Measurements from ENCODE around the gene GGT7. TPM values are rescaled to one million over a fixed set of nuclear protein-coding genes. Genes with fewer than 3 reads are reported as not detected.

GGT7 gene
- total RNA-seq, 1 experiment from 2014 or later = 3.9 TPM

- DNase-seq (ENCODE audit: low read depth in 1 of 2, low spot score in 2 of 2) = peak in 1 of 2 experiments; percentile 100
- H3K4me3 ChIP-seq = peak overlapping the region; percentile 80
- H3K36me3 ChIP-seq = no peaks in the 10 kb centered on the region
- no peaks in the 10 kb centered on the region for H3K27me3 ChIP-seq (replicated peaks)
- no peak overlapping the region for H3K27ac ChIP-seq
- H3K9me3 ChIP-seq (replicated peaks) = no peaks in the 10 kb centered on the region
- H3K4me1 ChIP-seq (replicated peaks) = peaks cover 25% of the 10 kb centered on the region
Measured at GRCh38 chr20:34875642-34876405, 3.2 kb upstream of the GGT7 start.

DNA sequence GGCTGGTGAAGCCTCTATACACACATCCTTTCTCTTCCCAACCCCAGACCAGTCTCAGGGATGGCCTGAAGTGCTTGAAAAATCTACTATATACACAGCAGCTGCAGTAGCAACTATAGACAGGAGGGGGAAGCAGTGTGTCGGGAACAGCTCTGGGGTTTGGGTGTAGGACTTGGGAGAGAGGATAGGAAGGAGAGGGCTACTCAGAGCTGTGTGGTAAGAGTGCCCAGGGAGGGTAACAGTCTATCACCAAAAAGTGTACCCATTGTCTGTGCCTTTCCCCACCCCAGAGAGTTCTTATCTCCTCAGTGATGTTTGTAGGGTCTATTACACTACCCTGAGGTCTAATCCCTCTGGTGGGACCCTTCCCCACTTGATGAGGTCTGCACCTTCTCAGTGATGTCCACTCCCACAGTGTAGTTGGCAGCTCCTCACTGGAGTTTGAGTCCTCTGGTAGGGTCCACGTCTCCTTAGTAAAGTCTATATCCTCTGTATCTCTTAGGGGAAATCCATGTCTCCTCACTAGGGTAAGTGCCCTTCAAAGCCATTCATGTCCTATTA lies 1.5 kb upstream of the GGT7 start:
- Histone ChIP-seq H3K36me3 (no peaks in the 10 kb centered on the region), H3K27me3 (replicated peaks) (no peaks in the 10 kb centered on the region)
- peak; percentile 83 for DNase-seq (ENCODE audit: low read depth in 1 of 2, low spot score in 2 of 2)

GRCh38 chr20:34873583-34874093 lies 982 bp upstream of the GGT7 start:
- Histone ChIP-seq H3K4me3 (no peak overlapping the region), H3K27me3 (replicated peaks) (no peaks in the 10 kb centered on the region), H3K27ac (no peak overlapping the region), H3K9me3 (replicated peaks) (no peaks in the 10 kb centered on the region), H3K36me3 (no peaks in the 10 kb centered on the region), H3K4me1 (replicated peaks) (peaks cover 22% of the 10 kb centered on the region)
- no peak for DNase-seq (ENCODE audit: low read depth in 1 of 2, low spot score in 2 of 2)

More for the DNA sequence above, 1.5 kb upstream of the GGT7 start:
- H3K27ac ChIP-seq = no peak overlapping the region
- no peak overlapping the region for H3K4me3 ChIP-seq
- no peaks in the 10 kb centered on the region for H3K9me3 ChIP-seq (replicated peaks)
- H3K4me1 ChIP-seq (replicated peaks) = peaks cover 22% of the 10 kb centered on the region

- Histone ChIP-seq H3K4me3 (peak overlapping the region; percentile 56), H3K27ac (no peak overlapping the region), H3K36me3 (no peaks in the 10 kb centered on the region), H3K4me1 (replicated peaks) (peaks cover 19% of the 10 kb centered on the region), H3K27me3 (replicated peaks) (no peaks in the 10 kb centered on the region), H3K9me3 (replicated peaks) (no peaks in the 10 kb centered on the region)
- DNase-seq (ENCODE audit: low read depth in 1 of 2, low spot score in 2 of 2) = no peak
Measured at GRCh38 chr20:34871966-34872621, 562 bp downstream of the GGT7 start.

- Histone ChIP-seq H3K4me1 (replicated peaks) (peaks cover 17% of the 10 kb centered on the region), H3K27me3 (replicated peaks) (no peaks in the 10 kb centered on the region), H3K9me3 (replicated peaks) (no peaks in the 10 kb centered on the region), H3K27ac (no peak overlapping the region), H3K36me3 (no peaks in the 10 kb centered on the region), H3K4me3 (no peak overlapping the region)
- no peak for DNase-seq (ENCODE audit: low read depth in 1 of 2, low spot score in 2 of 2)
Measured at GRCh38 chr20:34871320-34871926, 1.2 kb downstream of the GGT7 start.

DNA sequence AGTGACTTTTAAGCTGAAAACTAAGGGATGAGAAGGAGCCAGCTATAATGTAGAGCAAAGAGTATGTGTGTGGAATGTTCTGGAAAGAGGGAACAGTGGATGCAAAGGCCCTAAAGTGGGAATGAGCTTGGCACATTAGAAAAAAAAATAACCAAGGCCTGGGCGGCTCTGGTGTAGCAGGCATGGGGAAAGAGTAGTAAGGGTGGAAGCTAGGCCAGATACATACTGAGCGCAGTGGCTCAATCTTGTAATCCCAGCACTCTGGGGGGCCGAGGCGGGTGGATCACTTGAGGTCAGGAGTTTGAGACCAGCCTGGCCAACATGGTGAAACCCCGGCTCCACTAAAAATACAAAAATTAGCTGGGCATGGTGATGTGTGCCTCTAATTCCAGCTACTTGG lies 8.4 kb downstream of the GGT7 start:
- no peak for DNase-seq (ENCODE audit: low read depth in 1 of 2, low spot score in 2 of 2)

GRCh38 chr20:34863421-34863965 lies 9.2 kb downstream of the GGT7 start:
- Histone ChIP-seq H3K4me3 (no peak overlapping the region), H3K36me3 (peaks cover 10% of the 10 kb centered on the region), H3K9me3 (replicated peaks) (no peaks in the 10 kb centered on the region), H3K27ac (no peak overlapping the region), H3K4me1 (replicated peaks) (no peaks in the 10 kb centered on the region), H3K27me3 (replicated peaks) (no peaks in the 10 kb centered on the region)
- no peak for DNase-seq (ENCODE audit: low read depth in 1 of 2, low spot score in 2 of 2)

More for the DNA sequence above, 8.4 kb downstream of the GGT7 start:
- Histone ChIP-seq H3K27ac (no peak overlapping the region), H3K27me3 (replicated peaks) (no peaks in the 10 kb centered on the region), H3K9me3 (replicated peaks) (no peaks in the 10 kb centered on the region), H3K4me3 (no peak overlapping the region), H3K36me3 (peaks cover 10% of the 10 kb centered on the region), H3K4me1 (replicated peaks) (no peaks in the 10 kb centered on the region)

- H3K4me3 ChIP-seq = no peak overlapping the region
- DNase-seq (ENCODE audit: low read depth in 1 of 2, low spot score in 2 of 2) = no peak
- H3K27me3 ChIP-seq (replicated peaks) = no peaks in the 10 kb centered on the region
- H3K36me3 ChIP-seq = peaks cover 15% of the 10 kb centered on the region
- H3K4me1 ChIP-seq (replicated peaks) = no peaks in the 10 kb centered on the region
- no peak overlapping the region for H3K27ac ChIP-seq
- no peaks in the 10 kb centered on the region for H3K9me3 ChIP-seq (replicated peaks)
Measured at GRCh38 chr20:34862724-34863123, 9.9 kb downstream of the GGT7 start.

GRCh38 chr20:34861386-34862084 lies 11.1 kb downstream of the GGT7 start:
- H3K27me3 ChIP-seq (replicated peaks) = no peaks in the 10 kb centered on the region
- H3K4me1 ChIP-seq (replicated peaks) = no peaks in the 10 kb centered on the region
- no peak overlapping the region for H3K27ac ChIP-seq
- H3K4me3 ChIP-seq = no peak overlapping the region
- no peak for DNase-seq (ENCODE audit: low read depth in 1 of 2, low spot score in 2 of 2)
- peaks cover 15% of the 10 kb centered on the region for H3K36me3 ChIP-seq
- no peaks in the 10 kb centered on the region for H3K9me3 ChIP-seq (replicated peaks)

DNA sequence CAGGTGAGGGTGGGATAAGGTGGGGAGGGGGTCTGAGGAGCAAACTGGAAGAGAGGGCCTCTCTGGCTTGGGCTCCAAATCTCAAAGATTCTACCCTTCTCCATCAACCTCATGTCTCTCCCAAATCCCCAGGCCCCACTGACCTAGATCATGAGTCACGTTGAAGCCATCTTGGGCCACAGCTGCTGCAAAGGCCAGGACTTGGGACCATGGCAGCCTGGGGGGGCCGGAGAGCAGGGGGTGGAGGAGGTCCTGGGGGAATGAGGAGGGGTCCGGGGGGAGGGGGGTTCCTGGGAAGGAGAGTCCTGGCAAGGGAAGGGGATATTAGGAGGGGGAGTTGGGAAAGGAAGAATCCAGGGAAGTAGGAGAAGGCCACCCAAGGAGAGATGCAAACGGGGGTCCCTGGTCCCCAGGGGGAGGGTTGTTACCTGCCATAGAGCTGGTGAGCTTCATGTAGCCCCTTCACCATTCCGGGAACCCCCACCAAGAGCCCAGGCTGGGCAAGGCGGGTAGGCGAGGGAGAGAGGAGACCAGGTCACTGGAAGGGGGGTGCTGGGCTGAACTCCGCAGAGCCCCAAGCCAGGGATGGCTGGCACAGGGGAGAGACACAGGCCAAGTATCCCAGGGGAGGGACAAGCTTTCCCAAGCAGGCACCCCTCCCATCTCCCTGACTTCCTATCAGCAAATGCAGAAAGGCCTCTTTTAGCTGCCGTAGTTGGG lies 12.7 kb downstream of the GGT7 start:
- no peak for DNase-seq (ENCODE audit: low read depth in 1 of 2, low spot score in 2 of 2)
- Histone ChIP-seq H3K27me3 (replicated peaks) (no peaks in the 10 kb centered on the region), H3K9me3 (replicated peaks) (no peaks in the 10 kb centered on the region), H3K36me3 (peaks cover 22% of the 10 kb centered on the region), H3K4me1 (replicated peaks) (no peaks in the 10 kb centered on the region), H3K4me3 (no peak overlapping the region), H3K27ac (no peak overlapping the region)

DNA sequence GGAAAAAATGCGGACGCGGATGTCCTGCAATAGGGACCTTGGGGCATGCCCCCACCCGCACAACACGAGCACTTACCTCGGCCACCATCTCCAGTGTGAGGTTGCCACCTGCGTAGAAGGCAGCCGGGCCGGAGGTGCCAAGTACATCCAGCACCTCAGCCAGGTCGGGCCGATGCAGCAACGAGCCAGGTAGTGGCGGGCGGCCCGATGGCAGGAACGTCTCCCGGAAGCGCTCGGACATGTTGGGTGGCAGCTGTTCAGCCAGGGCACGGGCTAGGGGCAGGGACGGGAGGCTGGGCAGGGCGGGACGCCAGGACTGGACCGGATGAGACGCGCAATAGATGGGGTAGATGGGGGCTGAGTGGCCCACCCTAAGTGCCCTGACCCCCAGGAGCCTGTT lies 13.3 kb downstream of the GGT7 start:
- Histone ChIP-seq H3K4me1 (replicated peaks) (no peaks in the 10 kb centered on the region), H3K4me3 (no peak overlapping the region), H3K27me3 (replicated peaks) (no peaks in the 10 kb centered on the region), H3K9me3 (replicated peaks) (no peaks in the 10 kb centered on the region), H3K27ac (no peak overlapping the region), H3K36me3 (peaks cover 22% of the 10 kb centered on the region)
- DNase-seq (ENCODE audit: low read depth in 1 of 2, low spot score in 2 of 2) = no peak

DNA sequence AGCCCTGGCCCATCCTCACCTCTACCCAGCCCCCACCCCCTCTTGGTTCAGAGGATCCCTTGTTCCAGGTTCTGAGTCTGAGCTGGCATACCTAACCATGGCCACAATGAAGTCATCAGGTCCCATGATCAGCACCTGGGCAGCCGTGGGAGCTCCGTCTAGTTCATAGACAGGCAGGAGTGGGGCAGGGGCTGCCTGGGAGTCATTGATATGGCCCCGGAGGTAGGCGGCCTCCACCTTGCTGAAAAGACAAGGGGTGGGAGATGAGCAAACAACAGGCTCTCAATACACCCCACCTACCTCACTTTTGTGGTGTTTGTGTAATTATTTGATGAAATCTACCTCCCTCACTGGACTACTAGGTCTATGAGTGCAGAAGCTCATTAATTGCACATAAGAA lies 20.4 kb downstream of the GGT7 start:
- peaks cover 46% of the 10 kb centered on the region for H3K36me3 ChIP-seq
- no peaks in the 10 kb centered on the region for H3K27me3 ChIP-seq (replicated peaks)
- H3K27ac ChIP-seq = no peak overlapping the region
- no peaks in the 10 kb centered on the region for H3K4me1 ChIP-seq (replicated peaks)
- DNase-seq (ENCODE audit: low read depth in 1 of 2, low spot score in 2 of 2) = no peak
- H3K4me3 ChIP-seq = no peak overlapping the region
- no peaks in the 10 kb centered on the region for H3K9me3 ChIP-seq (replicated peaks)

- Histone ChIP-seq H3K4me1 (replicated peaks) (no peaks in the 10 kb centered on the region), H3K27ac (no peak overlapping the region), H3K36me3 (peaks cover 42% of the 10 kb centered on the region), H3K9me3 (replicated peaks) (no peaks in the 10 kb centered on the region), H3K27me3 (replicated peaks) (no peaks in the 10 kb centered on the region), H3K4me3 (no peak overlapping the region)
- DNase-seq (ENCODE audit: low read depth in 1 of 2, low spot score in 2 of 2) = no peak
Measured at GRCh38 chr20:34850969-34851368, 21.7 kb downstream of the GGT7 start.
